H1 (cell line): Measurements from ENCODE around the gene SEMA3D. TPM values are rescaled to one million over a fixed set of nuclear protein-coding genes. Genes with fewer than 3 reads are reported as not detected.

Source experiments
- CTCF ChIA-PET: fragments of 300-600 bp; sonication (Branson Sonifier 250); formaldehyde crosslinking; loops from one replicate; lab custom pipeline; 2021; ENCODE audit not compliant: partially characterized antibody; lab: Charles Lee
- POLR2A ChIA-PET: fragments of 300-600 bp; sonication (Branson Sonifier 250); formaldehyde crosslinking; loops from one replicate; lab custom pipeline; 2021; ENCODE audit warnings: inconsistent platforms; ENCODE audit not compliant: partially characterized antibody; lab: Charles Lee
- DNase-seq, 2 experiments: peaks; one replicate each; pipeline versions ENCODE4 v3.0.0 to v3.0.0-alpha.2; 2010 to 2022; ENCODE audit warnings: low spot score in 2 of 2, low read depth in 1 of 2, mixed read lengths in 1 of 2
- FAIRE-seq: peaks from 2 replicates; lab custom pipeline; 2011; peaks lifted over from hg19 to GRCh38; lab: Jason Lieb, UNC
- H2AFZ ChIP-seq: 2 replicates; pipeline ENCODE4 v1.8.1; 2012; ENCODE audit warnings: low read length, inconsistent platforms
- H2AK5ac ChIP-seq: 2 replicates; pipeline ENCODE4 v1.6.1; 2013; ENCODE audit warnings: low read depth, low read length
- H2BK120ac ChIP-seq: replicated peaks from 2 replicates; pipeline ENCODE3; 2013; ENCODE audit warnings: low read depth, low read length, inconsistent platforms
- H2BK12ac ChIP-seq: 2 replicates; pipeline ENCODE4 v1.6.1; 2013; ENCODE audit warnings: low read depth, low read length
- H2BK15ac ChIP-seq: 2 replicates; pipeline ENCODE4 v1.6.1; 2013; ENCODE audit warnings: low read length
- H2BK20ac ChIP-seq: 2 replicates; pipeline ENCODE4 v1.6.1; 2013; ENCODE audit warnings: low read length
- H2BK5ac ChIP-seq: 2 replicates; pipeline ENCODE4 v1.6.1; 2013; ENCODE audit warnings: low read depth, low read length
- H3K14ac ChIP-seq: 2 replicates; pipeline ENCODE4 v1.6.1; 2013; ENCODE audit warnings: inconsistent platforms; ENCODE audit not compliant: insufficient read length
- H3K18ac ChIP-seq: 2 replicates; pipeline ENCODE4 v1.6.1; 2013; ENCODE audit warnings: low read length; ENCODE audit errors: extremely low read depth
- H3K23ac ChIP-seq: 2 replicates; pipeline ENCODE4 v1.6.1; 2013; ENCODE audit warnings: inconsistent platforms; ENCODE audit not compliant: insufficient read length
- H3K23me2 ChIP-seq: 2 replicates; pipeline ENCODE4 v1.6.1; 2013; ENCODE audit warnings: low read depth, low read length
- H3K27ac ChIP-seq: 2 replicates; pipeline ENCODE4 v1.6.1; 2011; ENCODE audit warnings: low read depth, low read length, inconsistent platforms
- H3K27me3 ChIP-seq, 4 experiments: replicated peaks in 1 of 4; 1 replicate in 1 of 4; 2 replicates in 3 of 4; pipeline versions ENCODE4 v1.6.1 to v1.8.1; 2011 to 2013; ENCODE audit warnings: low read length in 3 of 4, mild to moderate bottlenecking in 3 of 4, inconsistent platforms in 2 of 4, mixed read lengths in 2 of 4, moderate library complexity in 1 of 4; ENCODE audit not compliant: control insufficient read depth in 3 of 4, insufficient read depth in 3 of 4; ENCODE audit errors: extremely low read depth in 1 of 4
- H3K36me3 ChIP-seq, 4 experiments: 2 replicates each; pipeline versions ENCODE4 v1.6.1 to v1.8.1; 2011 to 2013; ENCODE audit warnings: mild to moderate bottlenecking in 4 of 4, low read length in 3 of 4, moderate library complexity in 2 of 4, control low read depth in 1 of 4, inconsistent platforms in 1 of 4; ENCODE audit not compliant: insufficient read depth in 4 of 4, control insufficient read depth in 2 of 4
- H3K4ac ChIP-seq: replicated peaks from 2 replicates; pipeline ENCODE3; 2013; ENCODE audit warnings: low read length, low read depth, mixed read lengths, inconsistent platforms; ENCODE audit not compliant: insufficient read length
- H3K4me1 ChIP-seq, 4 experiments: replicated peaks in 1 of 4; 1 replicate in 1 of 4; 2 replicates in 3 of 4; pipeline versions ENCODE4 v1.6.1 to v1.8.1; 2011 to 2013; ENCODE audit warnings: low read length in 3 of 4, inconsistent platforms in 2 of 4, mixed read lengths in 1 of 4; ENCODE audit not compliant: insufficient read depth in 4 of 4, control insufficient read depth in 3 of 4
- H3K4me2 ChIP-seq, 2 experiments: 2 replicates each; pipeline versions ENCODE4 v1.6.1 to v1.8.1; 2011 to 2013; ENCODE audit warnings: low read depth in 2 of 2, low read length in 2 of 2, control low read depth in 1 of 2, inconsistent platforms in 1 of 2, mild to moderate bottlenecking in 1 of 2; ENCODE audit not compliant: insufficient read depth in 1 of 2
- H3K4me3 ChIP-seq, 4 experiments: fragments of 200-600, 300-600 bp in 1 of 4; sonication (generic), shearing (Covaris generic), sonication (Bioruptor Twin) in 1 of 4; 2 replicates each; pipeline versions ENCODE4 v1.5.1 to v1.8.1; 2011 to 2016; ENCODE audit warnings: low read length in 4 of 4, low read depth in 3 of 4, control low read depth in 2 of 4, inconsistent platforms in 2 of 4, mild to moderate bottlenecking in 2 of 4, mixed read lengths in 1 of 4, moderate library complexity in 1 of 4; ENCODE audit not compliant: insufficient read depth in 2 of 4; ENCODE audit errors: extremely low read depth in 1 of 4
- H3K56ac ChIP-seq: replicated peaks from 2 replicates; pipeline ENCODE3; 2013; ENCODE audit warnings: low read depth, mild to moderate bottlenecking, mixed read lengths, low read length, inconsistent platforms; ENCODE audit not compliant: insufficient read length
- H3K79me1 ChIP-seq: 2 replicates; pipeline ENCODE4 v1.6.1; 2013; ENCODE audit warnings: low read depth, low read length, control low read depth
- H3K79me2 ChIP-seq, 2 experiments: 2 replicates each; pipeline versions ENCODE4 v1.6.1 to v1.8.1; 2012 to 2013; ENCODE audit warnings: low read length in 2 of 2, mild to moderate bottlenecking in 2 of 2, inconsistent platforms in 1 of 2; ENCODE audit not compliant: insufficient read depth in 2 of 2, control insufficient read depth in 1 of 2
- H3K9ac ChIP-seq, 4 experiments: replicated peaks in 1 of 4; 1 replicate in 1 of 4; 2 replicates in 3 of 4; pipeline versions ENCODE4 v1.6.1 to v1.8.1; 2011 to 2013; ENCODE audit warnings: low read depth in 3 of 4, low read length in 3 of 4, control low read depth in 2 of 4, mild to moderate bottlenecking in 2 of 4, moderate library complexity in 2 of 4, inconsistent platforms in 1 of 4; ENCODE audit errors: extremely low read depth in 1 of 4
- H3K9me3 ChIP-seq, 2 experiments: 2 replicates each; pipeline versions ENCODE4 v1.6.1 to v1.8.1; 2012 to 2013; ENCODE audit warnings: mild to moderate bottlenecking in 2 of 2, moderate library complexity in 2 of 2, control low read depth in 1 of 2, inconsistent platforms in 1 of 2, low read depth in 1 of 2, low read length in 1 of 2, mixed read lengths in 1 of 2; ENCODE audit not compliant: insufficient read depth in 2 of 2
- H4K20me1 ChIP-seq, 2 experiments: replicated peaks in 1 of 2; 2 replicates each; pipeline versions ENCODE3 to v1.8.1; 2011 to 2013; ENCODE audit warnings: inconsistent platforms in 2 of 2, low read length in 2 of 2, mild to moderate bottlenecking in 1 of 2; ENCODE audit not compliant: insufficient read depth in 2 of 2, control insufficient read depth in 1 of 2
- H4K5ac ChIP-seq: 2 replicates; pipeline ENCODE4 v1.6.1; 2013; ENCODE audit warnings: low read length, low read depth, mixed read lengths, inconsistent platforms; ENCODE audit not compliant: insufficient read length
- H4K8ac ChIP-seq: 2 replicates; pipeline ENCODE4 v1.8.0; 2013; ENCODE audit warnings: mild to moderate bottlenecking, moderate library complexity, low read length, inconsistent platforms; ENCODE audit not compliant: insufficient read depth; ENCODE audit errors: extremely low read depth
- H4K91ac ChIP-seq: replicated peaks from 2 replicates; pipeline ENCODE3; 2013; ENCODE audit warnings: low read length, mixed read lengths, inconsistent platforms; ENCODE audit not compliant: insufficient read length
- CTCF ChIP-seq, 3 experiments: IDR thresholded peaks; 1 replicate in 2 of 3; 2 replicates in 1 of 3; pipeline versions ENCODE4 v1.5.1 to v1.6.1; 2011; ENCODE audit warnings: low read length in 3 of 3, mild to moderate bottlenecking in 3 of 3, inconsistent platforms in 2 of 3, low read depth in 1 of 3, moderate library complexity in 1 of 3; ENCODE audit not compliant: insufficient read depth in 1 of 3; ENCODE audit errors: control extremely low read depth in 1 of 3
- EP300 ChIP-seq, 2 experiments: IDR thresholded peaks; 1 replicate in 1 of 2; 2 replicates in 1 of 2; pipeline ENCODE4 v1.6.1; 2011 to 2012; ENCODE audit warnings: low read depth in 2 of 2, low read length in 2 of 2, mild to moderate bottlenecking in 2 of 2, borderline replicate concordance in 1 of 2, inconsistent platforms in 1 of 2, moderate library complexity in 1 of 2
- MAFK ChIP-seq: IDR thresholded peaks from 2 replicates; pipeline ENCODE4 v1.6.1; 2012; ENCODE audit warnings: low read depth, mild to moderate bottlenecking, improper control_type of control experiment, low read length
- RBBP5 ChIP-seq: IDR thresholded peaks from 2 replicates; pipeline ENCODE4 v1.7.1; 2012; ENCODE audit warnings: low read depth, mild to moderate bottlenecking, inconsistent platforms, low read length, moderate library complexity, borderline replicate concordance
- TCF12 ChIP-seq: IDR thresholded peaks from 2 replicates; pipeline ENCODE4 v1.6.1; 2011; ENCODE audit warnings: low read depth, mild to moderate bottlenecking, low read length
- WGBS, 2 experiments: shearing (Covaris generic) in 1 of 2; methylation state at CpG; one replicate each; pipeline versions ENCODE4 v1.1.6 to v1.1.7; 2013 to 2015; ENCODE audit warnings: low lambda C conversion rate in 2 of 2, mixed read lengths in 2 of 2, inconsistent platforms in 1 of 2, low coverage in 1 of 2, missing lambda C conversion rate in 1 of 2; ENCODE audit not compliant: insufficient replicate concordance in 2 of 2, insufficient coverage in 1 of 2, insufficient read length in 1 of 2; ENCODE audit errors: extremely low coverage in 1 of 2, missing lambda C conversion rate in 1 of 2; 5-methylcytosine and 5-hydroxymethylcytosine counted together
- polyA plus RNA-seq, 7 experiments: library from polyadenylated mRNA; depleted of rRNA in 3 of 7; stranded (reverse) in 5 of 7; unstranded in 2 of 7; fragments of >200 nt in 5 of 7; fragments of 200-250 nt in 2 of 7; gene quantifications; 1 replicate in 5 of 7; 2 replicates in 1 of 7; 4 replicates in 1 of 7; pipeline versions ENCODE4 v1.2.1 to v1.2.3, GENCODE V29; 2011 to 2013; ENCODE audit warnings: missing spikeins in 2 of 7, mixed read lengths in 2 of 7
- total RNA-seq: library from RNA; stranded (reverse); fragmentation: NEBNext Ultra II Directional; extraction: Animal tissue kit (Norgen Biotek cat#: 25700); gene quantifications from 2 replicates; pipeline ENCODE4 v1.2.1, GENCODE V29; 2021

Gene SEMA3D
- total and polyA plus RNA-seq, 2 of the 8 experiments (the other 6 are each of a cell fraction or from before 2014, with no cell fraction given): 1.6 to 3.5 TPM

GRCh38 chr7:84949067-84949466 lies 237.8 kb downstream of the SEMA3D start:
- H2BK20ac ChIP-seq: no peak overlapping the region
- no peak overlapping the region for H2AFZ ChIP-seq
- no peak overlapping the region for H4K91ac ChIP-seq
- no peak for FAIRE-seq
- no peak overlapping the region for H2BK12ac ChIP-seq
- CTCF ChIA-PET: no interaction called here
- WGBS, 2 experiments: 80% methylated on average over 1 of the region's 1 CpG; no CpG with 5 or more reads in 1 of the 2 experiments
- H2BK15ac ChIP-seq: no peak overlapping the region
- no peak overlapping the region for H3K27ac ChIP-seq
- H3K79me1 ChIP-seq: no peaks in the 10 kb centered on the region
- no peak overlapping the region for H4K5ac ChIP-seq
- TF ChIP-seq CTCF (IDR thresholded peaks at IDR 0.05; ENCODE audit: control extremely low read depth in 1 of 3, insufficient read depth in 1 of 3, low read depth in 1 of 3, low read length in 3 of 3) (no peak), RBBP5 (no peak), EP300 (IDR thresholded peaks at IDR 0.05; ENCODE audit: borderline replicate concordance in 1 of 2, low read depth in 2 of 2, low read length in 2 of 2) (no peak), MAFK (peak; percentile 19; the same call in 1 of the 2 replicates), TCF12 (no peak)
- H4K8ac ChIP-seq: no peak overlapping the region
- no peaks in the 10 kb centered on the region for H3K23me2 ChIP-seq
- H3K4me1 ChIP-seq: peaks cover 0 to 3% (median 0%) of the 10 kb centered on the region in 4 experiments; a peak in 1 of 7 replicates
- no peaks in the 10 kb centered on the region for H3K9me3 ChIP-seq
- H3K56ac ChIP-seq: no peak overlapping the region
- no peaks in the 10 kb centered on the region for H3K27me3 ChIP-seq
- POLR2A ChIA-PET: no interaction called here
- H3K14ac ChIP-seq: no peak overlapping the region
- H3K4ac ChIP-seq: no peak overlapping the region
- no peak overlapping the region for H2AK5ac ChIP-seq
- H3K4me2 ChIP-seq: no peak overlapping the region
- no peak for DNase-seq
- no peaks in the 10 kb centered on the region for H3K36me3 ChIP-seq
- no peaks in the 10 kb centered on the region for H3K79me2 ChIP-seq
- H2BK120ac ChIP-seq: no peak overlapping the region
- H3K23ac ChIP-seq: no peak overlapping the region
- H3K4me3 ChIP-seq: no peak overlapping the region
- H4K20me1 ChIP-seq: no peaks in the 10 kb centered on the region
- H3K9ac ChIP-seq: no peak overlapping the region
- no peak overlapping the region for H2BK5ac ChIP-seq
- H3K18ac ChIP-seq: no peak overlapping the region
